K562 (cell line): ENCODE results near the gene ZNF474. TPM values are rescaled to one million over a fixed set of nuclear protein-coding genes. Genes with fewer than 3 reads are reported as not detected.

Experiments
- ATAC-seq: fragments of 200-7000 bp; cut with Tn5 transposase; 3 replicates; pipeline ENCODE4 v1.9.1; 2020; ENCODE audit warnings: moderate library complexity
- BruUV-seq: library from RNA; stranded (reverse); fragments of 400-500 nt; replicated peaks from 2 replicates; lab custom pipeline; 2021; lab: Mats Ljungman, UMichigan
- CTCF ChIA-PET: fragments of 300-600 bp; formaldehyde crosslinking; extraction: SDS; loops from one replicate; lab custom pipeline; 2021; ENCODE audit warnings: low intra/inter-chr PET ratio; lab: Yijun Ruan, JAX
- POLR2A ChIA-PET: fragments of 300-600, 350-650 bp; sonication (Branson Sonifier 250); formaldehyde crosslinking; extraction: SDS; loops from one replicate; lab custom pipeline; 2021; ENCODE audit warnings: antibody characterized with exemption, inconsistent platforms; lab: Yijun Ruan, JAX
- DNase-seq, 4 experiments: peaks; one replicate each; pipeline versions ENCODE4 v3.0.0 to v3.0.0-alpha.2; 2011 to 2018; ENCODE audit warnings: low spot score in 3 of 4, mixed read lengths in 3 of 4; ENCODE audit errors: extremely low read depth in 1 of 4
- FAIRE-seq: peaks from 2 replicates; lab custom pipeline; 2011; peaks lifted over from hg19 to GRCh38; lab: Jason Lieb, UNC
- H2AFZ ChIP-seq: 2 replicates; pipeline ENCODE4 v1.6.0; 2011; ENCODE audit warnings: low read depth, low read length, control low read depth, inconsistent platforms
- H3K27ac ChIP-seq: fragments of 200-600 bp; 3 replicates; pipeline ENCODE4 v1.8.0; 2011; ENCODE audit warnings: low read depth, mild to moderate bottlenecking, control low read depth, inconsistent platforms, low read length, moderate library complexity, mixed read lengths; ENCODE audit errors: extremely low read depth
- H3K27me3 ChIP-seq, 2 experiments: fragments of 300-600 bp in 1 of 2; 2 replicates in 1 of 2; 3 replicates in 1 of 2; pipeline versions ENCODE4 v1.6.0 to v1.8.0; 2011; ENCODE audit warnings: inconsistent platforms in 2 of 2, low read length in 2 of 2, mild to moderate bottlenecking in 1 of 2, mixed read lengths in 1 of 2, moderate library complexity in 1 of 2; ENCODE audit not compliant: control insufficient read depth in 2 of 2, insufficient read depth in 2 of 2
- H3K36me3 ChIP-seq: fragments of 300-600 bp; 3 replicates; pipeline ENCODE4 v1.8.0; 2011; ENCODE audit warnings: mild to moderate bottlenecking, low read length, inconsistent platforms; ENCODE audit not compliant: control insufficient read depth, insufficient read depth
- H3K4me1 ChIP-seq, 2 experiments: fragments of 200-600 bp in 1 of 2; replicated peaks in 1 of 2; 2 replicates in 1 of 2; 3 replicates in 1 of 2; pipeline versions ENCODE4 v1.5.1 to v1.8.0; 2011; ENCODE audit warnings: inconsistent platforms in 2 of 2, low read length in 2 of 2, mild to moderate bottlenecking in 1 of 2, mixed read lengths in 1 of 2, moderate library complexity in 1 of 2; ENCODE audit not compliant: control insufficient read depth in 2 of 2, insufficient read depth in 2 of 2
- H3K4me2 ChIP-seq: 2 replicates; pipeline ENCODE4 v1.6.1; 2011; ENCODE audit warnings: low read length, control low read depth, inconsistent platforms, mixed read lengths; ENCODE audit not compliant: insufficient read depth
- H3K4me3 ChIP-seq: fragments of 200-600 bp; sonication (generic), shearing (Covaris generic); 2 replicates; pipeline ENCODE4 v1.5.1; 2016; ENCODE audit warnings: control low read depth, inconsistent platforms
- H3K79me2 ChIP-seq: fragments of 200-600 bp; 3 replicates; pipeline ENCODE4 v1.8.0; 2011; ENCODE audit warnings: low read length, inconsistent platforms; ENCODE audit not compliant: control insufficient read depth, insufficient read depth
- H3K9ac ChIP-seq, 2 experiments: 2 replicates each; pipeline versions ENCODE4 v1.6.0 to v1.6.1; 2011; ENCODE audit warnings: low read depth in 2 of 2, low read length in 2 of 2, control low read depth in 1 of 2, inconsistent platforms in 1 of 2, mild to moderate bottlenecking in 1 of 2, mixed read lengths in 1 of 2; ENCODE audit not compliant: insufficient read depth in 1 of 2
- H3K9me1 ChIP-seq: one replicate; pipeline ENCODE4 v1.6.0; 2011; ENCODE audit warnings: inconsistent platforms, mild to moderate bottlenecking, low read length, moderate library complexity; ENCODE audit not compliant: control insufficient read depth, insufficient read depth
- H3K9me3 ChIP-seq: replicated peaks from 2 replicates; pipeline ENCODE4 v1.5.1; 2011; ENCODE audit warnings: low read depth, low read length, inconsistent platforms; ENCODE audit not compliant: control insufficient read depth, insufficient read depth
- H4K20me1 ChIP-seq: replicated peaks from 2 replicates; pipeline ENCODE4 v1.6.1; 2011; ENCODE audit warnings: low read length, inconsistent platforms, mixed read lengths; ENCODE audit not compliant: control insufficient read depth, insufficient read depth
- ARID1B ChIP-seq: fragments of 450-650 bp; IDR thresholded peaks from 2 replicates; pipeline ENCODE4 v1.6.1; 2016; ENCODE audit warnings: antibody characterized with exemption, mild to moderate bottlenecking, inconsistent platforms
- CBFA2T3 ChIP-seq: fragments of 450-650 bp; IDR thresholded peaks from 2 replicates; pipeline ENCODE4 v1.6.1; 2017
- HDAC1 ChIP-seq, 2 experiments: fragments of 450-650 bp; IDR thresholded peaks; 2 replicates each; pipeline ENCODE4 v1.6.1; 2016 to 2017; ENCODE audit warnings: inconsistent platforms in 1 of 2, mild to moderate bottlenecking in 1 of 2, moderate library complexity in 1 of 2
- MTF1 ChIP-seq: fragments of 250-450 bp; sonication (Bioruptor Pico); IDR thresholded peaks from 2 replicates; pipeline ENCODE4 v1.9.0; 2021; ENCODE audit warnings: moderate library complexity, mild to moderate bottlenecking, inconsistent platforms, borderline replicate concordance
- RAD21 ChIP-seq, 2 experiments: fragments of 250-450 bp in 1 of 2; fragments of 450-650 bp in 1 of 2; sonication (Bioruptor Pico) in 1 of 2; formaldehyde crosslinking in 1 of 2; IDR thresholded peaks in 1 of 2; conservative IDR thresholded peaks in 1 of 2; 2 replicates each; pipeline versions ENCODE4 v1.4.0 to v1.8.0; 2020 to 2022; ENCODE audit warnings: mild to moderate bottlenecking in 2 of 2, moderate library complexity in 1 of 2
- STAT6 ChIP-seq: sonication (generic); formaldehyde crosslinking; IDR thresholded peaks from 2 replicates; pipeline ENCODE4 v1.8.1; 2023; ENCODE audit warnings: mild to moderate bottlenecking, missing genetic modification reagents
- TCF7 ChIP-seq: sonication (generic); IDR thresholded peaks from 2 replicates; pipeline ENCODE4 v1.6.1; 2016; ENCODE audit warnings: antibody characterized with exemption, borderline replicate concordance
- TEAD1 ChIP-seq, 2 experiments: fragments of 450-650 bp in 1 of 2; sonication (generic) in 1 of 2; formaldehyde crosslinking; IDR thresholded peaks; 2 replicates each; pipeline versions ENCODE4 v1.4.0 to v1.8.0; 2020 to 2022; ENCODE audit warnings: mild to moderate bottlenecking in 2 of 2, missing genetic modification reagents in 1 of 2
- ZEB2 ChIP-seq: fragments of 450-650 bp; IDR thresholded peaks from 2 replicates; pipeline ENCODE4 v1.6.1; 2016
- ZHX1 ChIP-seq: fragments of 150-350 bp; conservative IDR thresholded peaks from 2 replicates; pipeline ENCODE4 v1.6.1; 2014; ENCODE audit warnings: low read length
- ZNF431 ChIP-seq: sonication (generic); formaldehyde crosslinking; IDR thresholded peaks from 2 replicates; pipeline ENCODE4 v1.8.0; 2022; ENCODE audit warnings: mild to moderate bottlenecking, missing genetic modification reagents
- ZNF717 ChIP-seq: fragments of 250-450 bp; sonication (Bioruptor Pico); IDR thresholded peaks from 2 replicates; pipeline ENCODE4 v1.5.0; 2021
- WGBS: fragments of 100-300 bp; shearing (Covaris generic); methylation state at CpG from one replicate; pipeline ENCODE4 v1.1.6; 2016; ENCODE audit warnings: low coverage, mixed read lengths; ENCODE audit not compliant: insufficient coverage; ENCODE audit errors: missing lambda C conversion rate; 5-methylcytosine and 5-hydroxymethylcytosine counted together
- in situ Hi-C: fragments of 300-500 bp; cut with MboI; formaldehyde crosslinking; loops from 4 replicates; pipeline ENCODE4 v1.15.0; 2018; ENCODE audit warnings: inconsistent platforms, mixed read lengths
- intact Hi-C: fragments of 100-400 bp; cut with micrococcal nuclease; formaldehyde crosslinking; loops from 2 replicates; pipeline ENCODE4 v1.14.2; 2022
- polyA plus RNA-seq, 8 experiments: library from polyadenylated mRNA; depleted of rRNA in 4 of 8; stranded (reverse) in 5 of 8; unstranded in 3 of 8; fragments of >200 nt; fragmentation: Nextera tagmentation in 2 of 8; fragmentation: Illumina TruSeq in 1 of 8; extraction: Ambion mirVana in 2 of 8; extraction: Trizol in 1 of 8; gene quantifications; 2 replicates each; pipeline versions ENCODE4 v1.2.1 to v1.2.3, GENCODE V29; 2011 to 2014; ENCODE audit warnings: inconsistent platforms in 1 of 8, missing spikeins in 1 of 8
- total RNA-seq, 7 experiments: library from RNA; depleted of rRNA in 6 of 7; stranded (reverse); fragments of >200 nt in 6 of 7; fragmentation: Illumina TruSeq in 2 of 7; extraction: Trizol in 2 of 7; gene quantifications; 2 replicates each; pipeline versions ENCODE4 v1.2.1 to v1.2.3, GENCODE V29; 2011 to 2021; ENCODE audit warnings: low replicate concordance in 1 of 7

The ZNF474 gene
- total and polyA plus RNA-seq, 9 of the 15 experiments (the other 6 are each of a cell fraction or from before 2014, with no cell fraction given) = 0.16 to 0.62 (median 0.39) TPM

GRCh38 chr5:122175091-122175490 lies 45.7 kb downstream of the ZNF474 start:
- Histone ChIP-seq H3K9me3 (no peaks in the 10 kb centered on the region), H3K4me1 (peaks cover 4 to 10% of the 10 kb centered on the region in 2 experiments; a peak in 3 of 5 replicates), H3K79me2 (no peaks in the 10 kb centered on the region), H2AFZ (no peak overlapping the region), H3K9ac (no peak overlapping the region), H3K4me3 (no peak overlapping the region), H3K27ac (no peak overlapping the region), H4K20me1 (no peaks in the 10 kb centered on the region), H3K4me2 (no peak overlapping the region), H3K36me3 (no peaks in the 10 kb centered on the region), H3K27me3 (no peaks in the 10 kb centered on the region; a peak in 1 of 5 replicates), H3K9me1 (no peaks in the 10 kb centered on the region)
- no TSS peak for BruUV-seq
- intact Hi-C loops = no loop called here
- in situ Hi-C loops = no loop called here
- ChIA-PET POLR2A (no interaction called here), CTCF (no interaction called here)
- ATAC-seq (no peak), FAIRE-seq (no peak), DNase-seq (no peak)
- WGBS = 23% methylated on average over 1 of the region's 1 CpG
- TF ChIP-seq HDAC1 (IDR thresholded peaks at IDR 0.05) (no peak), STAT6 (CRISPR knock-in tag) (no peak), ZHX1 (no peak), ZNF431 (no peak), ARID1B (no peak), MTF1 (CRISPR knock-in tag) (no peak), TCF7 (no peak), ZNF717 (no peak), TEAD1 (CRISPR knock-in tag; IDR thresholded peaks at IDR 0.05) (no peak), CBFA2T3 (no peak), RAD21 (CRISPR knock-in tag; conservative IDR thresholded peaks at IDR 0.05 in 1 of 2, IDR thresholded peaks at IDR 0.05 in 1 of 2) (no peak), ZEB2 (no peak)
